K562 (cell line): ENCODE data around the gene ZNF8. TPM values are rescaled to one million over a fixed set of nuclear protein-coding genes. Genes with fewer than 3 reads are reported as not detected.
A peak's percentile ranks its signal among the peaks of the same experiment; 100 is the strongest.
"Not testable (repeated sequence)": the region's sequence is repeated elsewhere in the genome, so short reads cannot be mapped to it uniquely, and the experiment has no call there.

Experiments used
- ZBTB40 ChIP-seq, 2 experiments: fragments of 450-650 bp in 1 of 2; sonication (generic) in 1 of 2; formaldehyde crosslinking in 1 of 2; IDR thresholded peaks; 2 replicates each; pipeline versions ENCODE4 v1.7.1 to v1.9.0; 2016 to 2022; ENCODE audit warnings: inconsistent platforms in 1 of 2, mild to moderate bottlenecking in 1 of 2, missing genetic modification reagents in 1 of 2
- polyA plus RNA-seq, 8 experiments: library from polyadenylated mRNA; depleted of rRNA in 4 of 8; stranded (reverse) in 5 of 8; unstranded in 3 of 8; fragments of >200 nt; fragmentation: Nextera tagmentation in 2 of 8; fragmentation: Illumina TruSeq in 1 of 8; extraction: Ambion mirVana in 2 of 8; extraction: Trizol in 1 of 8; gene quantifications; 2 replicates each; pipeline versions ENCODE4 v1.2.1 to v1.2.3, GENCODE V29; 2011 to 2014; ENCODE audit warnings: inconsistent platforms in 1 of 8, missing spikeins in 1 of 8
- total RNA-seq, 7 experiments: library from RNA; depleted of rRNA in 6 of 7; stranded (reverse); fragments of >200 nt in 6 of 7; fragmentation: Illumina TruSeq in 2 of 7; extraction: Trizol in 2 of 7; gene quantifications; 2 replicates each; pipeline versions ENCODE4 v1.2.1 to v1.2.3, GENCODE V29; 2011 to 2021; ENCODE audit warnings: low replicate concordance in 1 of 7

The ZNF8 gene
- total and polyA plus RNA-seq, 9 of the 15 experiments (the other 6 are each of a cell fraction or from before 2014, with no cell fraction given) = 0.71 to 7.7 (median 4.7) TPM

DNA sequence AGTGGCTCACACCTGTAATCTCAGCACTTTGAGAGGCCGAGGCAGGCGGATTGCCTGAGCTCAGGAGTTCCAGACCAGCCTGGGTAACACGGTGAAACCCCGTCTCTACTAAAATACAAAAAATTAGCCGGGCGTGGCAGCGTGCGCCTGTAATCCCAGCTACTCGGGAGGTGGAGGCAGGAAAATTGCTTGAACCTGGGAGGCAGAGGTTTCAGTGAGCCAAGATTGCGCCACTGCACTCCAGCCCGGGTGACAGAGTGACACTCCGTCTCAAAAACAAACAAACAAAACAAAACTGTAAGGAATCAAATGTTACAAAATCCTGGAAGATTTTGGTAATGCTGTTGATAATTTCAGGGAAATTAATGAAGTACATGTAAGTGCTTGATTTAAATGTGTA, 69.3 kb downstream of the ZNF8 start (continued):
- peak; percentile 27; the same call in 1 of the 2 replicates for TF ChIP-seq ZBTB40 (IDR thresholded peaks at IDR 0.05)
- TF ChIP-seq ZBTB40 (CRISPR knock-in tag; IDR thresholded peaks at IDR 0.05) = not testable (repeated sequence)
